GM23248 (cell line): ENCODE data around the gene CCNB2. TPM values are rescaled to one million over a fixed set of nuclear protein-coding genes. Genes with fewer than 3 reads are reported as not detected.

Source experiments
- DNase-seq: peaks from one replicate; pipeline ENCODE4 v3.0.0-alpha.2; 2015
- H2AFZ ChIP-seq: fragments of 200-600 bp; sonication (generic); 2 replicates; pipeline ENCODE4 v1.6.1; 2016; ENCODE audit warnings: antibody characterized with exemption
- H3F3A ChIP-seq: fragments of 200-600 bp; sonication (generic); 2 replicates; pipeline ENCODE4 v1.6.1; 2016; ENCODE audit warnings: mild to moderate bottlenecking, antibody characterized with exemption, mixed run types; ENCODE audit not compliant: insufficient read depth
- H3K27ac ChIP-seq: fragments of 200-600 bp; sonication (generic); 2 replicates; pipeline ENCODE4 v1.5.1; 2016; ENCODE audit warnings: mild to moderate bottlenecking
- H3K27me3 ChIP-seq: fragments of 200-600 bp; sonication (generic); replicated peaks from 2 replicates; pipeline ENCODE4 v1.6.1; 2016; ENCODE audit warnings: mild to moderate bottlenecking; ENCODE audit not compliant: insufficient read depth
- H3K36me3 ChIP-seq: fragments of 200-600 bp; sonication (generic); 2 replicates; pipeline ENCODE4 v1.6.1; 2016; ENCODE audit warnings: low read depth, mild to moderate bottlenecking
- H3K4me1 ChIP-seq: fragments of 200-600 bp; sonication (generic); 2 replicates; pipeline ENCODE4 v1.6.1; 2016; ENCODE audit warnings: mild to moderate bottlenecking; ENCODE audit not compliant: insufficient read depth
- H3K4me2 ChIP-seq: fragments of 200-600 bp; sonication (generic); one replicate; pipeline ENCODE4 v1.6.1; 2016; ENCODE audit warnings: mild to moderate bottlenecking; ENCODE audit not compliant: unreplicated experiment
- H3K4me3 ChIP-seq: fragments of 200-600 bp; sonication (generic); 2 replicates; pipeline ENCODE4 v1.5.1; 2016; ENCODE audit warnings: mild to moderate bottlenecking
- H3K79me2 ChIP-seq: fragments of 200-600 bp; sonication (generic); 2 replicates; pipeline ENCODE4 v1.6.1; 2016; ENCODE audit warnings: mild to moderate bottlenecking; ENCODE audit not compliant: insufficient read depth
- H3K9ac ChIP-seq: fragments of 200-600 bp; sonication (generic); 2 replicates; pipeline ENCODE4 v1.6.1; 2016; ENCODE audit warnings: mild to moderate bottlenecking
- H3K9me2 ChIP-seq: fragments of 200-600 bp; sonication (generic); 2 replicates; pipeline ENCODE4 v1.6.1; 2016; ENCODE audit warnings: mixed run types, mild to moderate bottlenecking, moderate library complexity; ENCODE audit not compliant: insufficient read depth
- H3K9me3 ChIP-seq: fragments of 200-600 bp; sonication (generic); one replicate; pipeline ENCODE4 v1.6.1; 2017; ENCODE audit warnings: low read depth
- H4K20me1 ChIP-seq: fragments of 200-600 bp; sonication (generic); 2 replicates; pipeline ENCODE4 v1.6.0; 2016; ENCODE audit not compliant: insufficient read depth
- EZH2 ChIP-seq: fragments of 200-600 bp; sonication (generic); IDR thresholded peaks from 2 replicates; pipeline ENCODE4 v1.6.1; 2018; ENCODE audit warnings: antibody characterized with exemption, mild to moderate bottlenecking; ENCODE audit not compliant: insufficient read depth, poor library complexity, severe bottlenecking
- EZH2phosphoT487 ChIP-seq: fragments of 200-600 bp; sonication (generic); IDR thresholded peaks from 2 replicates; pipeline ENCODE4 v1.6.1; 2018; ENCODE audit warnings: antibody characterized with exemption, moderate library complexity, mild to moderate bottlenecking, low read depth; ENCODE audit not compliant: insufficient read depth
- WGBS, 2 experiments: methylation state at CpG; one replicate each; pipeline ENCODE4 v1.1.6; 2015 to 2017; ENCODE audit warnings: low lambda C conversion rate in 2 of 2, low coverage in 1 of 2; ENCODE audit errors: missing lambda C conversion rate in 2 of 2; 5-methylcytosine and 5-hydroxymethylcytosine counted together
- in situ Hi-C: fragments of 300-500 bp; cut with MboI; formaldehyde crosslinking; loops from 2 replicates; pipeline ENCODE4 v1.15.0; 2020
- polyA plus RNA-seq: library from polyadenylated mRNA; unstranded; fragments of >200 nt; fragmentation: Nextera tagmentation; extraction: Ambion mirVana; gene quantifications from 2 replicates; pipeline ENCODE4 v1.2.1, GENCODE V29; 2016
- total RNA-seq: library from RNA; depleted of rRNA; stranded (reverse); fragments of >200 nt; shearing (Covaris generic); gene quantifications from 2 replicates; pipeline ENCODE4 v1.2.3, GENCODE V29; 2014

CCNB2 gene
- total and polyA plus RNA-seq, 2 experiments from 2014 or later = 23.2 to 33.9 TPM

DNA sequence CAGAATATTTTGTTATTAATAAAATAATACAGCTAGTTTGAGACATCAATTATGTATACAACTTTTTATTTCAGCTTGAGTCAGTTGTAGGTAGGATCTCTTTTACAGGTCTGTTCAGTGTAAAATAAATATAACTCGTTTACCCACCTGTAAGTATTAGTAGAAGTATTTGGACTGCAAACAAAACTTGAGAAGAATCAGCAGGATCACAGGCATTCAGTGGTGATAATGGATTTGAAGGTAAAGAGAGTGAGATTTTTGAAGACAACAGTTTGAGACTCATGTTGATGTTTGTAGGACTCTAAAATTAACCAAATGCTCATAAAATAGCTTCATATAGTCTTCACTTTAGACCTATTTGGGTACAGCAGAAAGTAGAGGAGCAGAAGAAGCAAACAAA, 35.5 kb upstream of the CCNB2 start:
- Histone ChIP-seq H3K4me3 (no peak overlapping the region), H3K4me2 (no peak overlapping the region), H3F3A (no peaks in the 10 kb centered on the region), H4K20me1 (no peaks in the 10 kb centered on the region), H3K4me1 (no peaks in the 10 kb centered on the region), H3K9ac (no peak overlapping the region), H3K9me2 (no peaks in the 10 kb centered on the region), H2AFZ (no peak overlapping the region), H3K27me3 (no peaks in the 10 kb centered on the region), H3K27ac (no peak overlapping the region), H3K79me2 (no peaks in the 10 kb centered on the region), H3K9me3 (no peaks in the 10 kb centered on the region), H3K36me3 (peaks cover 73% of the 10 kb centered on the region)
- 100% methylated on average over 1 of the region's 1 CpG for WGBS, 2 experiments
- in situ Hi-C loops = no loop called here
- TF ChIP-seq EZH2 (no peak), EZH2phosphoT487 (no peak)
- no peak for DNase-seq

DNA sequence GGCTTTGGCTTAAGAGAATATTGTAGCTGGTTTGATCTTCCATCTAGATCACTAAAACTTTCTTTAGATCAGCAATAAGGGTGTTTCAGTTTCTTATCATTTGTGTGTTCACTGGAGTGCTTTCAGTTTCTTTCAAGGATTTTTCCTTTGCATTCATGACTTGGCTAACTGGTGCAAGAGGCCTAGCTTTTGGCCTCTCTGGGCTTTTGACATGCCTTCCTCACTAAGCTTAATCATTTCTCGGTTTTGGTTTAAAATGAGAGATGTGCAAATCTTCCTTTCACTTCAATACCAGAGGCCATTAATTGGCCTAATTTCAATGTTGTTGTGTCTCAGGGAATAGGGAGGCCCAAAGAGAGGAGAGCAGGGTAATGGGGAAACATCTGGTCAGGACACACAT, 30.3 kb upstream of the CCNB2 start:
- no peak overlapping the region for H3K9ac ChIP-seq
- no peaks in the 10 kb centered on the region for H3K9me3 ChIP-seq
- no peak overlapping the region for H3K4me2 ChIP-seq
- no peaks in the 10 kb centered on the region for H3K4me1 ChIP-seq
- DNase-seq = no peak
- no peak overlapping the region for H2AFZ ChIP-seq
- H3K9me2 ChIP-seq = no peaks in the 10 kb centered on the region
- H3F3A ChIP-seq = 0 out of 2 replicates have a peak, but pooled peaks cover 13% of the 10 kb centered on the region
- H3K36me3 ChIP-seq = peaks cover 46% of the 10 kb centered on the region
- H3K4me3 ChIP-seq = no peak overlapping the region
- H3K79me2 ChIP-seq = peaks cover 3% of the 10 kb centered on the region; the same call in 1 of the 2 replicates
- TF ChIP-seq EZH2 = no peak
- TF ChIP-seq EZH2phosphoT487 = no peak
- no peaks in the 10 kb centered on the region for H4K20me1 ChIP-seq
- H3K27ac ChIP-seq = no peak overlapping the region
- in situ Hi-C loops = no loop called here
- no peaks in the 10 kb centered on the region for H3K27me3 ChIP-seq
- WGBS, 2 experiments = 96 to 100% methylated on average over 1 of the region's 1 CpG

DNA sequence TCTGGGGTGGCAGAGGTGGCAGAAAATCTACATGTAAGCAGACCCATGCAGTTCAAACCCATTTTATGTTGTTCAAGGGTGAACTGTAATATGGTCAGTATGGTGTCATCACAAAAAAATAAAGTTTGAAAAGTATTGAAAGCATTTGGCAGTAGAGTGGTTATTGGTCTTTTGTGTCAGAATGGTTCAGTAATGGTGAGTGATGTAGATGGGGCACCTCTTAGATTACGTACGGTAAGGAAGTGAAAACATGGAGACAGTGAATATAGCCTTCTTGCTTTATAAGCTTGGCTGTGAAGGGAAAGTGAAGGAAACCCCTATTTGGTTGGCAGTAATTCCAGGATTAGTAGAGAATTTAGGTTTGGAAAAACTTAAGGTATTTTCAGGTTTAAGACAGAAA, 17.2 kb upstream of the CCNB2 start:
- no peak for TF ChIP-seq EZH2phosphoT487
- no peak for TF ChIP-seq EZH2
- H3K27ac ChIP-seq = no peak overlapping the region
- H2AFZ ChIP-seq = no peak overlapping the region
- DNase-seq = no peak
- no peaks in the 10 kb centered on the region for H3K9me2 ChIP-seq
- in situ Hi-C loops = no loop called here
- H3K9ac ChIP-seq = no peak overlapping the region
- H3K36me3 ChIP-seq = peaks cover 54% of the 10 kb centered on the region
- peaks cover 4% of the 10 kb centered on the region; the same call in 1 of the 2 replicates for H3K79me2 ChIP-seq
- H3K4me2 ChIP-seq = no peak overlapping the region
- no peaks in the 10 kb centered on the region for H4K20me1 ChIP-seq
- no peaks in the 10 kb centered on the region for H3K27me3 ChIP-seq
- H3K4me1 ChIP-seq = no peaks in the 10 kb centered on the region
- no peaks in the 10 kb centered on the region for H3K9me3 ChIP-seq
- no peaks in the 10 kb centered on the region; the same call in 1 of the 2 replicates for H3F3A ChIP-seq
- WGBS, 2 experiments = 99 to 100% methylated on average over 2 of the region's 2 CpGs
- H3K4me3 ChIP-seq = no peak overlapping the region

DNA sequence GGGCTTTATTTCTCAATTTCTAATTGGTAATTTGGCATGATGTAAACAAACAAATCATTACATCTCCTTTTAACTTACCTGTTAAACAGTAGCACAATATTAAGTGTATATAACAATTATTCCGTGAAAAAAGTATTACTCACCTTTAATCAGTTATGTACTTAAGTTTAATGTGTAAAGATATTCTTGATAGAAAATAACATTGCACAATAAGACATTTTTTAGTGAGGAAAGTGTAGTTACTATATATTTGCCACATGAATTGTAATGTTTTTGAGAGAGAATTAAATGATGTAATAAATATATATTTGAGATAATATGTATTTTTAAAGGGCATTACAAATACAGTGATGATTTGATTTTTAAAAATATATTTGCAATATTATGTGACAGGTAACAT, 10.9 kb upstream of the CCNB2 start:
- Histone ChIP-seq H3K27me3 (no peaks in the 10 kb centered on the region), H3K4me1 (no peaks in the 10 kb centered on the region), H3K9me3 (no peaks in the 10 kb centered on the region), H3F3A (peaks cover 6% of the 10 kb centered on the region; the same call in 1 of the 2 replicates), H3K9me2 (no peaks in the 10 kb centered on the region), H4K20me1 (no peaks in the 10 kb centered on the region), H3K4me2 (no peak overlapping the region), H3K79me2 (no peaks in the 10 kb centered on the region), H3K4me3 (no peak overlapping the region), H3K36me3 (peaks cover 73% of the 10 kb centered on the region), H3K27ac (no peak overlapping the region), H3K9ac (no peak overlapping the region), H2AFZ (no peak overlapping the region)
- 100% methylated on average over 1 of the region's 1 CpG for WGBS, 2 experiments
- no peak for DNase-seq
- in situ Hi-C loops = no loop called here
- no peak for TF ChIP-seq EZH2phosphoT487

DNA sequence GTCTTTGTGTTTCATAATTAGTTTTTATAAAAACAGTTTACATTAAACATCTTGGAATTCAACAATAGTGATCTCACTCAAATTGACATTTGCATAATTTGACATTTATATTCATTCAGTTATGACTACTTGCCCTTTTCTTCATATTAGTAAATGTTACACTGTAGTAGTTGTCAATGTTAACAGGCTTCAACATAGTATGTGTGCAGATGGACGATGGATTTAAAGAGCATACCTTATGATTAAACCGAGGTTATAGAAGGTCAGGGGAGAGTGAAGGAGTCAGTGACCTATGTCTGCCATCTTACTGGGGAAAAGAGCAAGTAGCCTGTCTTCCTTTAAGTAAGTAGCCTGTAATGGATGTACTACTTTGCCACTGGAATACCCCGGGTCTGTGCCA, 8.5 kb upstream of the CCNB2 start:
- DNase-seq = no peak
- H3K27ac ChIP-seq = no peak overlapping the region
- no peaks in the 10 kb centered on the region for H4K20me1 ChIP-seq
- no peaks in the 10 kb centered on the region for H3K4me1 ChIP-seq
- no peaks in the 10 kb centered on the region for H3K9me3 ChIP-seq
- in situ Hi-C loops = no loop called here
- H3K27me3 ChIP-seq = no peaks in the 10 kb centered on the region
- H3K79me2 ChIP-seq = no peaks in the 10 kb centered on the region
- WGBS, 2 experiments = 85% methylated on average over 3 of the region's 3 CpGs
- no peak overlapping the region for H2AFZ ChIP-seq
- 0 out of 2 replicates have a peak, but pooled peaks cover 6% of the 10 kb centered on the region for H3F3A ChIP-seq
- no peak overlapping the region for H3K9ac ChIP-seq
- TF ChIP-seq EZH2phosphoT487 = no peak
- TF ChIP-seq EZH2 = no peak
- H3K4me3 ChIP-seq = no peak overlapping the region
- H3K9me2 ChIP-seq = no peaks in the 10 kb centered on the region
- no peak overlapping the region for H3K4me2 ChIP-seq
- H3K36me3 ChIP-seq = peaks cover 52% of the 10 kb centered on the region
